Transverse colon (tissue), 4 donors: ENCODE measurements around the gene MCF2L2. TPM values are rescaled to one million over a fixed set of nuclear protein-coding genes. Genes with fewer than 3 reads are reported as not detected.

ENCODE experiments used
- DNase-seq: peaks from one replicate; pipeline ENCODE4 v3.0.0-alpha.2; 2019
- H3K27ac ChIP-seq, 4 donors: fragments of 200-600 bp; sonication (generic); 2 replicates each; pipeline ENCODE4 v1.5.1; 2016 to 2018; ENCODE audit warnings: inconsistent platforms in 4 of 4
- H3K27me3 ChIP-seq: fragments of 200-600 bp; sonication (generic); 2 replicates; pipeline ENCODE4 v1.5.1; 2017; ENCODE audit warnings: inconsistent platforms
- H3K36me3 ChIP-seq, 4 donors: fragments of 200-600 bp; sonication (generic); 2 replicates each; pipeline ENCODE4 v1.5.1; 2017 to 2019; ENCODE audit warnings: inconsistent platforms in 4 of 4
- H3K4me1 ChIP-seq, 4 donors: fragments of 200-600 bp; sonication (generic); 2 replicates each; pipeline ENCODE4 v1.5.1; 2017 to 2020; ENCODE audit warnings: inconsistent platforms in 4 of 4
- H3K4me3 ChIP-seq, 4 donors: fragments of 200-600 bp; sonication (generic); 1 replicate in 1 of 4; 2 replicates in 3 of 4; pipeline versions ENCODE4 v1.5.1 to v1.6.1; 2017 to 2019; ENCODE audit warnings: inconsistent platforms in 4 of 4
- H3K9me3 ChIP-seq, 2 donors: fragments of 200-600 bp; sonication (generic); 2 replicates each; pipeline ENCODE4 v1.5.1; 2017 to 2019; ENCODE audit warnings: inconsistent platforms in 2 of 2
- EP300 ChIP-seq: sonication (generic); formaldehyde crosslinking; IDR thresholded peaks from one replicate; pipeline ENCODE4 v1.6.1; 2017; ENCODE audit warnings: antibody characterized with exemption, low read depth
- POLR2A ChIP-seq: fragments of 450-650 bp; IDR thresholded peaks from one replicate; pipeline ENCODE4 v1.6.1; 2016; ENCODE audit warnings: antibody characterized with exemption, mild to moderate bottlenecking, moderate library complexity
- POLR2AphosphoS5 ChIP-seq, 3 donors: sonication (generic); formaldehyde crosslinking; IDR thresholded peaks; one replicate each; pipeline ENCODE4 v1.6.1; 2016; ENCODE audit warnings: antibody characterized with exemption in 3 of 3
- WGBS, 2 donors: methylation state at CpG; one replicate each; pipeline ENCODE4 v1.1.5; 2018; ENCODE audit warnings: low coverage in 1 of 2; 5-methylcytosine and 5-hydroxymethylcytosine counted together
- in situ Hi-C, 4 donors: fragments of 200-750 bp; cut with MboI; loops; one replicate each; pipeline versions ENCODE4 v1.15.0 to v1.15.1; 2017; ENCODE audit warnings: low sequenced_read_pairs in 3 of 4, low pct_ligation_motif_present in 1 of 4, low pct_unique_long_range_greater_than_20kb in 1 of 4
- intact Hi-C: fragments of 100-400 bp; cut with DNase I; formaldehyde crosslinking; loops from one replicate; pipeline ENCODE4 v1.15.1; 2023; ENCODE audit warnings: low total_unique reads
- total RNA-seq, 4 donors: library from RNA; depleted of rRNA; stranded (reverse); fragments of >200 nt; gene quantifications; one replicate each; pipeline ENCODE4 v1.1.0, GENCODE V29; 2016
- TF ChIP-seq, protein P1 (sequence below), 5 experiments: fragments of 200-600 bp in 3 of 5; fragments of 450-650 bp in 2 of 5; sonication (generic) in 3 of 5; IDR thresholded peaks; 1 replicate in 2 of 5; 2 replicates in 3 of 5; pipeline ENCODE4 v1.5.1; 2016 to 2017; ENCODE audit warnings: antibody characterized with exemption in 5 of 5, inconsistent platforms in 3 of 5, mild to moderate bottlenecking in 2 of 5, moderate library complexity in 1 of 5

Gene MCF2L2
- total RNA-seq, 4 donors from 2014 or later: 0.20 to 3.7 (median 2.0) TPM

DNA sequence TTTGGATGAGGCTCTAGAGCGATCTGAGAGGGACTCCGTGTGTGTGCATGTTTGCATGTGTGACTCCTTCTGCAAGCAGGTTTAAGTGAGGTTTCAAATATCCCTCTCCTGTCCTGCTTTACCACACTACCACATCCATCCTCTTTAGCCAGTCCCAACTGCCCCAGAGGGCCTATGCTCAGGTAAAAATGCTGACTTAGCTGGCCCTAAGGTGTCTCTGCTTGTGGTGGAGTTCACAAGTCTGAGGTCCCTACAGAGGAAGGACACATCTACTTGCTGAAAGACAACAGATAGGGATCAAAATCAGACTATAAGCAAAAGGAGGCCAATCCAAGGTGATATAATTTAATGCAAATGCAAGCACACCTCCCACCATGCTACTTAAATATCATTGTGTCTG lies 88.2 kb downstream of the MCF2L2 start:
- no peak overlapping the region for H3K27ac ChIP-seq
- no peak for TF ChIP-seq POLR2AphosphoS5 (IDR thresholded peaks at IDR 0.05)
- no peak for TF ChIP-seq POLR2A
- TF ChIP-seq EP300: no peak
- TF ChIP-seq, protein P1, sequence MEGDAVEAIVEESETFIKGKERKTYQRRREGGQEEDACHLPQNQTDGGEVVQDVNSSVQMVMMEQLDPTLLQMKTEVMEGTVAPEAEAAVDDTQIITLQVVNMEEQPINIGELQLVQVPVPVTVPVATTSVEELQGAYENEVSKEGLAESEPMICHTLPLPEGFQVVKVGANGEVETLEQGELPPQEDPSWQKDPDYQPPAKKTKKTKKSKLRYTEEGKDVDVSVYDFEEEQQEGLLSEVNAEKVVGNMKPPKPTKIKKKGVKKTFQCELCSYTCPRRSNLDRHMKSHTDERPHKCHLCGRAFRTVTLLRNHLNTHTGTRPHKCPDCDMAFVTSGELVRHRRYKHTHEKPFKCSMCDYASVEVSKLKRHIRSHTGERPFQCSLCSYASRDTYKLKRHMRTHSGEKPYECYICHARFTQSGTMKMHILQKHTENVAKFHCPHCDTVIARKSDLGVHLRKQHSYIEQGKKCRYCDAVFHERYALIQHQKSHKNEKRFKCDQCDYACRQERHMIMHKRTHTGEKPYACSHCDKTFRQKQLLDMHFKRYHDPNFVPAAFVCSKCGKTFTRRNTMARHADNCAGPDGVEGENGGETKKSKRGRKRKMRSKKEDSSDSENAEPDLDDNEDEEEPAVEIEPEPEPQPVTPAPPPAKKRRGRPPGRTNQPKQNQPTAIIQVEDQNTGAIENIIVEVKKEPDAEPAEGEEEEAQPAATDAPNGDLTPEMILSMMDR (IDR thresholded peaks at IDR 0.05): no peak
- no peaks in the 10 kb centered on the region for H3K27me3 ChIP-seq
- H3K36me3 ChIP-seq: no peaks in the 10 kb centered on the region
- 100% methylated on average over 2 of the region's 2 CpGs; no CpG with 5 or more reads in 1 of the 2 donors for WGBS, 2 donors
- peaks cover 0 to under 1% of the 10 kb centered on the region in 2 donors for H3K9me3 ChIP-seq
- in situ Hi-C loops: no loop called here
- DNase-seq: no peak
- no peaks in the 10 kb centered on the region for H3K4me1 ChIP-seq
- intact Hi-C loops: no loop called here
- H3K4me3 ChIP-seq: no peak overlapping the region

DNA sequence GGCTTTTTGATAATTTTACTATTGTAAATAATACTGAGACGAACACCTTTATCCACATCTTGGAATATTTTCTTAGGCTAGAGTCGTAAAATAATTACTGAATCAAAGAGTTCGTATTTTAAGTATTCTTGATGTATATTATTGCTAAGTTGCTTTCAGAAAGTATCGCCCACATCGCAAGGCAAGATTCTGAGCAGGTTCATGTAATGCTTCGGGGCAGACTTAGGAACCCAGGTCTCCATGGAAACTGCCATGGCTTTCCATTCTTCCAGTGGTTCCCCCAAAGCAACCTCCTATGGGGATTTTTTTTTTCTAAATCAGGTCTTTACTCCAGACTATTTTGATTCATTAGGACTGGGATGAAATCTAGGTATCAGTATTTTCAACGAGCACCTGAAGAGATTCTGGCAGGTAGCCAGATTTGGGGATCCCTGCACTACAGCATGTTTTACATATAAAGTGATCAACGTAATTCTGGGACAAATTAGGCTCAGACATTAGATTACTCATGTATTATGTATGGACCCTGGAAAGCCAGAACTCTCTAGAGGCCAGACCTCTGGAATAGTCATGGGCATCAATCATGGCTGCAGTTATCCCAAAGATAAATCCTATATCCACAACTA lies 88.8 kb downstream of the MCF2L2 start:
- in situ Hi-C loops: no loop called here
- no peak for DNase-seq
- no peaks in the 10 kb centered on the region for H3K36me3 ChIP-seq
- WGBS, 2 donors: 86 to 93% methylated on average over 8 of the region's 8 CpGs
- no peak for TF ChIP-seq POLR2A
- TF ChIP-seq, protein P1 (IDR thresholded peaks at IDR 0.05): no peak
- TF ChIP-seq EP300: no peak
- TF ChIP-seq POLR2AphosphoS5 (IDR thresholded peaks at IDR 0.05): no peak
- H3K27ac ChIP-seq: no peak overlapping the region
- no peaks in the 10 kb centered on the region for H3K9me3 ChIP-seq
- no peak overlapping the region for H3K4me3 ChIP-seq
- no peaks in the 10 kb centered on the region for H3K27me3 ChIP-seq
- intact Hi-C loops: no loop called here
- no peaks in the 10 kb centered on the region for H3K4me1 ChIP-seq

DNA sequence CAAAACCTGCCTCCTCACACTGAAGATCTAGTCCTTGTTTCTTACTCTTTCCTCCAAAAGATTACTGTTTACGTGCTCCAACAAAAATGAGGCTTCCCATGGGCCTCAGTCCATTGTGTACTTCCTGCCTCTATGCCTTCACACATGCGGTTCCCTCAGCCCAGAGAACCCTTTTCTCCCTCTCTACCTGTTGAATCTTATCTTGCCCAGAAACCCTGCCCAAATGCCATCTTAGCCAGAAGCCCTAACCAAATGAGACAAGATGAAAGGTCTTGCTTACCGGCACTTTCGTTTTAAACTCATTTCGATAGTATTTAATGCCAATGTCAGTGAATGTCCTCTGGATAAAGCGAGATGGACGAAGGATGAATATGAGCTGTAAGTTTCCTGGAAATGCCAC lies 89.9 kb downstream of the MCF2L2 start:
- Histone ChIP-seq H3K27me3 (no peaks in the 10 kb centered on the region), H3K36me3 (no peaks in the 10 kb centered on the region), H3K9me3 (no peaks in the 10 kb centered on the region), H3K27ac (no peak overlapping the region), H3K4me1 (no peaks in the 10 kb centered on the region), H3K4me3 (no peak overlapping the region)
- intact Hi-C loops (no loop called here), in situ Hi-C loops (no loop called here)
- no peak for TF ChIP-seq EP300
- TF ChIP-seq, protein P1 (IDR thresholded peaks at IDR 0.05): no peak
- no peak for TF ChIP-seq POLR2AphosphoS5 (IDR thresholded peaks at IDR 0.05)
- TF ChIP-seq POLR2A: no peak
- DNase-seq: no peak
- 93 to 95% methylated on average over 5 to 7 of the region's 7 CpGs for WGBS, 2 donors

DNA sequence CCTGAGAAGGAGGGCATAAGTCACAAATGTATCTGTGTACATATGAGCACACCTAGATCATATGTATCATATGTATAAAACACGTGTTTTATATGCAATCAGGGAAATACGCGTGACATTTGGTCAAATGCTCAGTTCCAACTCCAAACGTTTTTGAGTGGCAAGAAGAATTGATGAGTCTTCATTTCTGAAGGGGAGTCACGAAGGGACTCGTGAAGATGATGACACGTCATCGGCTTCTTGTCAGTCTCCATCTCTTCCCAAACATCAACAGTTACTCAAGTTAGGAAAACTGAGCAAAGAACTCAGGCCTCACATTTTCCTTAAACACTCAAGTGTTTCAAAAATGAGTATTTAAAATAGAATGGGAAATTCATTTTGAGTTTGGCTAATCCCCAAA lies 95.9 kb downstream of the MCF2L2 start:
- DNase-seq: no peak
- H3K36me3 ChIP-seq: no peaks in the 10 kb centered on the region
- H3K4me1 ChIP-seq: peaks cover 0 to 6% (median 0%) of the 10 kb centered on the region in 4 donors
- 84 to 91% methylated on average over 6 to 8 of the region's 8 CpGs for WGBS, 2 donors
- H3K9me3 ChIP-seq: no peaks in the 10 kb centered on the region
- in situ Hi-C loops (no loop called here), intact Hi-C loops (no loop called here)
- TF ChIP-seq, protein P1 (IDR thresholded peaks at IDR 0.05): no peak
- TF ChIP-seq POLR2AphosphoS5 (IDR thresholded peaks at IDR 0.05): no peak
- no peak for TF ChIP-seq POLR2A
- TF ChIP-seq EP300: no peak
- no peak overlapping the region for H3K4me3 ChIP-seq
- H3K27ac ChIP-seq: no peak overlapping the region
- H3K27me3 ChIP-seq: no peaks in the 10 kb centered on the region
